ENCODE data around the gene DGKI. TPM values are rescaled to one million over a fixed set of nuclear protein-coding genes. Genes with fewer than 3 reads are reported as not detected.

The DGKI gene
- total RNA-seq, 4 donors from 2014 or later: 45.1 to 71.0 (median 48.7) TPM

- DNase-seq: no peak
- H3K4me3 ChIP-seq (replicated peaks in 1 of 3): no peak overlapping the region
- H3K4me1 ChIP-seq: peaks cover 14 to 21% of the 10 kb centered on the region in 2 donors
- no peak for TF ChIP-seq POLR2A (IDR thresholded peaks at IDR 0.05)
- no peak for TF ChIP-seq CTCF (IDR thresholded peaks at IDR 0.05)
- 94 to 97% methylated on average over 5 of the region's 5 CpGs for WGBS, 2 donors
- H3K9me3 ChIP-seq: no peaks in the 10 kb centered on the region
- H3K36me3 ChIP-seq: peaks cover 40 to 48% of the 10 kb centered on the region in 2 donors
- intact Hi-C loops (cut with DNase I): loop anchor here (5.0 kb wide), 1 partner anchor 233 kb away; no protein-coding TSS in a partner anchor
- H3K27me3 ChIP-seq: no peaks in the 10 kb centered on the region
- H3K27ac ChIP-seq: peak overlapping the region; percentile 47 to 64 (median 62)
These were observed 38.9 kb upstream of the DGKI start for GRCh38 chr7:137885678-137886077.

- Histone ChIP-seq H3K9me3 (no peaks in the 10 kb centered on the region), H3K36me3 (peaks cover 48 to 57% of the 10 kb centered on the region in 2 donors), H3K27me3 (no peaks in the 10 kb centered on the region), H3K4me1 (peaks cover 32 to 36% of the 10 kb centered on the region in 2 donors), H3K4me3 (replicated peaks in 1 of 3) (no peak overlapping the region), H3K27ac (peak overlapping the region in 1 of 3 donors; percentile 20)
- TF ChIP-seq POLR2A (IDR thresholded peaks at IDR 0.05): no peak
- TF ChIP-seq CTCF (IDR thresholded peaks at IDR 0.05): no peak
- intact Hi-C loops (cut with DNase I): no loop called here
- DNase-seq: no peak
These were observed 36.0 kb upstream of the DGKI start for GRCh38 chr7:137882806-137883205.

- no peaks in the 10 kb centered on the region for H3K27me3 ChIP-seq
- peaks cover 48 to 57% of the 10 kb centered on the region in 2 donors for H3K36me3 ChIP-seq
- peaks cover 38 to 40% of the 10 kb centered on the region in 2 donors for H3K4me1 ChIP-seq
- no peak for DNase-seq
- H3K27ac ChIP-seq: peak overlapping the region in 1 of 3 donors; percentile 20
- H3K4me3 ChIP-seq (replicated peaks in 1 of 3): no peak overlapping the region
- TF ChIP-seq POLR2A (IDR thresholded peaks at IDR 0.05) (no peak), CTCF (IDR thresholded peaks at IDR 0.05) (no peak)
- WGBS, 2 donors: 90 to 100% methylated on average over 1 to 5 of the region's 5 CpGs
- intact Hi-C loops (cut with DNase I): no loop called here
- no peaks in the 10 kb centered on the region for H3K9me3 ChIP-seq
These were observed 35.5 kb upstream of the DGKI start for GRCh38 chr7:137882261-137882668.

- Histone ChIP-seq H3K9me3 (no peaks in the 10 kb centered on the region), H3K4me1 (peaks cover 38 to 40% of the 10 kb centered on the region in 2 donors), H3K36me3 (peaks cover 48 to 57% of the 10 kb centered on the region in 2 donors), H3K27me3 (no peaks in the 10 kb centered on the region), H3K4me3 (replicated peaks in 1 of 3) (no peak overlapping the region), H3K27ac (no peak overlapping the region)
- no peak for TF ChIP-seq POLR2A (IDR thresholded peaks at IDR 0.05)
- no peak for TF ChIP-seq CTCF (IDR thresholded peaks at IDR 0.05)
- DNase-seq: no peak
- WGBS, 2 donors: 95 to 96% methylated on average over 8 of the region's 8 CpGs
- intact Hi-C loops (cut with DNase I): no loop called here
These were observed 35.0 kb upstream of the DGKI start for GRCh38 chr7:137881607-137882260.

GRCh38 chr7:137880432-137880831 is 33.7 kb upstream of the DGKI start:
- Histone ChIP-seq H3K4me3 (replicated peaks in 1 of 3) (no peak overlapping the region), H3K27me3 (no peaks in the 10 kb centered on the region), H3K36me3 (peaks cover 46 to 54% of the 10 kb centered on the region in 2 donors), H3K27ac (peak overlapping the region in 2 of 3 donors; percentile 89 to 90), H3K9me3 (no peaks in the 10 kb centered on the region), H3K4me1 (peaks cover 45 to 47% of the 10 kb centered on the region in 2 donors)
- 91 to 93% methylated on average over 5 of the region's 5 CpGs for WGBS, 2 donors
- no peak for DNase-seq
- intact Hi-C loops (cut with DNase I): no loop called here
- TF ChIP-seq CTCF (IDR thresholded peaks at IDR 0.05) (no peak), POLR2A (IDR thresholded peaks at IDR 0.05) (no peak)

All from thyroid gland (tissue), 4 donors.